Endothelial cell of umbilical vein (primary cell): ENCODE data around the gene FBP2. TPM values are rescaled to one million over a fixed set of nuclear protein-coding genes. Genes with fewer than 3 reads are reported as not detected.

Source experiments
- BruUV-seq: library from RNA; stranded (reverse); fragments of 400-500 nt; replicated peaks from 2 replicates; lab custom pipeline; 2021; lab: Mats Ljungman, UMichigan
- CTCF ChIA-PET: fragments of 300-600, 350-600 bp; sonication (Branson Sonifier 250); formaldehyde crosslinking; loops from one replicate; lab custom pipeline; 2021; ENCODE audit warnings: antibody characterized with exemption, inconsistent platforms; lab: Charles Lee
- POLR2A ChIA-PET: fragments of 300-600, 350-600 bp; sonication (Branson Sonifier 250); formaldehyde crosslinking; loops from one replicate; lab custom pipeline; 2021; ENCODE audit warnings: antibody characterized with exemption, inconsistent platforms; lab: Charles Lee
- DNase-seq: peaks from one replicate; pipeline ENCODE4 v3.0.0-alpha.2; 2011; ENCODE audit warnings: low read depth, low spot score
- FAIRE-seq: peaks from 2 replicates; lab custom pipeline; 2011; peaks lifted over from hg19 to GRCh38; lab: Jason Lieb, UNC
- H2AFZ ChIP-seq: 2 replicates; pipeline ENCODE4 v1.6.0; 2012; ENCODE audit warnings: low read depth, low read length, control low read depth, inconsistent platforms
- H3K27ac ChIP-seq: 2 replicates; pipeline ENCODE4 v1.5.1; 2011; ENCODE audit warnings: low read depth, mild to moderate bottlenecking, control low read depth, low read length, moderate library complexity; ENCODE audit not compliant: insufficient read depth
- H3K27me3 ChIP-seq, 2 experiments: 2 replicates each; pipeline versions ENCODE4 v1.6.0 to v1.6.1; 2011; ENCODE audit warnings: low read length in 2 of 2, mixed read lengths in 1 of 2; ENCODE audit not compliant: control insufficient read depth in 2 of 2, insufficient read depth in 2 of 2
- H3K36me3 ChIP-seq, 2 experiments: 2 replicates in 1 of 2; 3 replicates in 1 of 2; pipeline ENCODE4 v1.5.1; 2011; ENCODE audit warnings: low read length in 2 of 2, mild to moderate bottlenecking in 1 of 2, moderate library complexity in 1 of 2; ENCODE audit not compliant: control insufficient read depth in 2 of 2, insufficient read depth in 2 of 2; ENCODE audit errors: extremely low read depth in 1 of 2
- H3K4me1 ChIP-seq: 3 replicates; pipeline ENCODE4 v1.5.1; 2011; ENCODE audit warnings: mild to moderate bottlenecking, low read length; ENCODE audit not compliant: control insufficient read depth, insufficient read depth; ENCODE audit errors: extremely low read depth
- H3K4me2 ChIP-seq: 2 replicates; pipeline ENCODE4 v1.6.1; 2011; ENCODE audit warnings: low read length, control low read depth, mixed read lengths; ENCODE audit not compliant: insufficient read depth
- H3K4me3 ChIP-seq, 3 experiments: fragments of 200-600 bp in 1 of 3; sonication (generic), shearing (Covaris generic) in 1 of 3; replicated peaks in 1 of 3; 2 replicates each; pipeline ENCODE4 v1.5.1; 2011 to 2016; ENCODE audit warnings: control low read depth in 3 of 3, low read length in 3 of 3, mild to moderate bottlenecking in 2 of 3, inconsistent platforms in 1 of 3, low read depth in 1 of 3, moderate library complexity in 1 of 3; ENCODE audit not compliant: insufficient read depth in 1 of 3
- H3K79me2 ChIP-seq: 2 replicates; pipeline ENCODE4 v1.6.0; 2012; ENCODE audit warnings: low read length, inconsistent platforms; ENCODE audit not compliant: control insufficient read depth, insufficient read depth
- H3K9ac ChIP-seq: replicated peaks from 2 replicates; pipeline ENCODE3; 2011; ENCODE audit warnings: low read length, control low read depth; ENCODE audit not compliant: insufficient read depth; ENCODE audit errors: extremely low read depth
- H3K9me1 ChIP-seq: replicated peaks from 3 replicates; pipeline ENCODE4 v1.6.0; 2011; ENCODE audit warnings: mild to moderate bottlenecking, low read length; ENCODE audit not compliant: control insufficient read depth, insufficient read depth; ENCODE audit errors: extremely low read depth
- H3K9me3 ChIP-seq: replicated peaks from 2 replicates; pipeline ENCODE4 v1.5.1; 2012; ENCODE audit warnings: low read length, inconsistent platforms; ENCODE audit not compliant: control insufficient read depth, insufficient read depth
- H4K20me1 ChIP-seq: replicated peaks from 2 replicates; pipeline ENCODE3; 2011; ENCODE audit warnings: mild to moderate bottlenecking, low read length; ENCODE audit not compliant: control insufficient read depth, insufficient read depth; ENCODE audit errors: extremely low read depth
- CTCF ChIP-seq, 2 donors: IDR thresholded peaks; 1 replicate in 1 of 2; 2 replicates in 1 of 2; pipeline ENCODE4 v1.5.1; 2011; ENCODE audit warnings: low read length in 2 of 2, mild to moderate bottlenecking in 2 of 2, moderate library complexity in 2 of 2, control low read depth in 1 of 2, inconsistent platforms in 1 of 2, low read depth in 1 of 2; ENCODE audit not compliant: insufficient read depth in 1 of 2; ENCODE audit errors: extremely low read depth in 1 of 2
- JUN ChIP-seq: IDR thresholded peaks from 2 replicates; pipeline ENCODE4 v1.6.1; 2011; ENCODE audit warnings: borderline replicate concordance, low read depth; ENCODE audit not compliant: insufficient read length, insufficient read depth
- MYC ChIP-seq: IDR thresholded peaks from one replicate; pipeline ENCODE4 v1.6.1; 2011; ENCODE audit warnings: mild to moderate bottlenecking, low read depth, low read length
- POLR2A ChIP-seq: IDR thresholded peaks from 2 replicates; pipeline ENCODE4 v1.6.1; 2012; ENCODE audit warnings: low read depth, mild to moderate bottlenecking, control low read depth, low read length
- dilution Hi-C: fragments of 300-500 bp; cut with MboI; formaldehyde crosslinking; loops from one replicate; pipeline ENCODE4 v1.15.0; 2019; ENCODE audit warnings: low sequenced_read_pairs; ENCODE audit not compliant: extremely low pct_ligation_motif_present
- intact Hi-C: fragments of 100-400 bp; cut with micrococcal nuclease; formaldehyde crosslinking; loops from one replicate; pipeline ENCODE4 v1.10.0; 2022
- polyA plus RNA-seq, 4 experiments: library from polyadenylated mRNA; depleted of rRNA in 3 of 4; stranded (reverse) in 3 of 4; unstranded in 1 of 4; fragments of >200 nt; gene quantifications; 2 replicates each; pipeline versions ENCODE4 v1.2.1 to v1.2.3, GENCODE V29; 2011 to 2012; ENCODE audit warnings: missing spikeins in 1 of 4
- total RNA-seq: library from RNA; stranded (reverse); gene quantifications from 2 replicates; pipeline ENCODE4 v1.2.3, GENCODE V29; 2021

The FBP2 gene
- total and polyA plus RNA-seq, 2 donors (not counting 3 experiments of a cell fraction or from before 2014, with no cell fraction given), result not detected

GRCh38 chr9:94554439-94555331, 38.9 kb downstream of the FBP2 start, which contains the start of gene PCAT7:
Gene PCAT7 (plus strand): TSS chr9:94555083.
- Histone ChIP-seq H3K79me2 (no peaks in the 10 kb centered on the region), H3K9me1 (no peaks in the 10 kb centered on the region), H3K9me3 (no peaks in the 10 kb centered on the region), H3K4me3 (no peak within 1 kb of the TSS), H4K20me1 (no peaks in the 10 kb centered on the region), H3K27ac (no peak within 1 kb of the TSS), H3K36me3 (no peaks in the 10 kb centered on the region), H3K4me2 (no peak within 1 kb of the TSS), H2AFZ (no peak within 1 kb of the TSS), H3K9ac (no peak within 1 kb of the TSS), H3K27me3 (peaks cover 0 to 2% of the 10 kb centered on the region in 2 experiments), H3K4me1 (no peaks in the 10 kb centered on the region)
- no TSS peak for BruUV-seq
- ChIA-PET POLR2A (no interaction called here), CTCF (interaction anchor here (0.6 kb wide), 2 partner anchors 25 to 625 kb away, joined by 3 read pairs; no protein-coding TSS in a partner anchor)
- peak; percentile 12 for DNase-seq
- dilution Hi-C loops, result no loop called here
- FAIRE-seq, result no peak
- intact Hi-C loops, result loop anchor here (1.0 kb wide), 1 partner anchor 49 kb away; no protein-coding TSS in a partner anchor
- TF ChIP-seq CTCF (IDR thresholded peaks at IDR 0.05; ENCODE audit: extremely low read depth in 1 of 2, insufficient read depth in 1 of 2, low read depth in 1 of 2, low read length in 2 of 2) (peak in 1 of 2 donors; percentile 29), MYC (no peak)

- DNase-seq (no peak), FAIRE-seq (no peak)
- H3K9ac ChIP-seq, result no peak overlapping the region
- no peak overlapping the region for H3K4me3 ChIP-seq
- CTCF ChIA-PET, result no interaction called here
- no peak overlapping the region for H3K4me2 ChIP-seq
- POLR2A ChIA-PET, result no interaction called here
- no peaks in the 10 kb centered on the region for H3K36me3 ChIP-seq
- no peak overlapping the region for H3K27ac ChIP-seq
- H3K27me3 ChIP-seq, result peaks cover 0 to 4% of the 10 kb centered on the region in 2 experiments
- intact Hi-C loops (loop anchor here (1.0 kb wide), 1 partner anchor 49 kb away; no protein-coding TSS in a partner anchor), dilution Hi-C loops (no loop called here)
- no peak for TF ChIP-seq CTCF (IDR thresholded peaks at IDR 0.05; ENCODE audit: extremely low read depth in 1 of 2, insufficient read depth in 1 of 2, low read depth in 1 of 2, low read length in 2 of 2)
- no peak for TF ChIP-seq JUN
- no peak for TF ChIP-seq POLR2A
- H3K9me3 ChIP-seq, result no peaks in the 10 kb centered on the region
- BruUV-seq, result no TSS peak
- no peaks in the 10 kb centered on the region for H3K79me2 ChIP-seq
- no peaks in the 10 kb centered on the region for H3K9me1 ChIP-seq
- H2AFZ ChIP-seq, result no peak overlapping the region
- no peaks in the 10 kb centered on the region for H4K20me1 ChIP-seq
- no peaks in the 10 kb centered on the region for H3K4me1 ChIP-seq
Observed at GRCh38 chr9:94554078-94554438, 39.6 kb downstream of the FBP2 start.
